GM21526 (cell line): ENCODE measurements around the gene CHST1.

Experiments
- ATAC-seq: cut with Tn5 transposase; IDR thresholded peaks from one replicate; pipeline ENCODE4 v1.9.1; 2021; ENCODE audit warnings: moderate library complexity; ENCODE audit not compliant: unreplicated experiment, low FRiP score

CHST1 gene

GRCh38 chr11:45661439-45662055 is 3.9 kb downstream of the CHST1 start:
- no peak for ATAC-seq

- ATAC-seq, result no peak
Measured at GRCh38 chr11:45660729-45661438, 4.5 kb downstream of the CHST1 start.

GRCh38 chr11:45659818-45660160 is 5.6 kb downstream of the CHST1 start:
- ATAC-seq, result no peak

- no peak for ATAC-seq
Measured at GRCh38 chr11:45659031-45659817, 6.2 kb downstream of the CHST1 start.

- ATAC-seq, result no peak
Measured at GRCh38 chr11:45658292-45658991, 7.0 kb downstream of the CHST1 start.

GRCh38 chr11:45657496-45658260 is 7.7 kb downstream of the CHST1 start:
- no peak for ATAC-seq

- no peak for ATAC-seq
Measured at GRCh38 chr11:45655831-45656230, 9.6 kb downstream of the CHST1 start.

- ATAC-seq, result no peak
Measured at GRCh38 chr11:45655347-45655756, 10.1 kb downstream of the CHST1 start.

- no peak for ATAC-seq
Measured at GRCh38 chr11:45655012-45655283, 10.5 kb downstream of the CHST1 start.

GRCh38 chr11:45654231-45655011 is 11.0 kb downstream of the CHST1 start:
- ATAC-seq, result no peak

GRCh38 chr11:45653277-45653676 is 12.1 kb downstream of the CHST1 start:
- ATAC-seq, result no peak

GRCh38 chr11:45652781-45653180 is 12.6 kb downstream of the CHST1 start:
- ATAC-seq, result no peak

GRCh38 chr11:45651841-45652749 is 13.3 kb downstream of the CHST1 start:
- no peak for ATAC-seq

- no peak for ATAC-seq
Measured at GRCh38 chr11:45651156-45651555, 14.3 kb downstream of the CHST1 start.

- no peak for ATAC-seq
Measured at GRCh38 chr11:45650166-45651095, 15.0 kb downstream of the CHST1 start.

GRCh38 chr11:45649544-45650165 is 15.8 kb downstream of the CHST1 start:
- no peak for ATAC-seq

GRCh38 chr11:45648931-45649330 is 16.5 kb downstream of the CHST1 start:
- ATAC-seq, result no peak
